Mucosa of descending colon (tissue), 3 donors: Measurements from ENCODE around the gene P4HA3. TPM values are rescaled to one million over a fixed set of nuclear protein-coding genes. Genes with fewer than 3 reads are reported as not detected.

ENCODE experiments used
- ATAC-seq: fragments of 200-7000 bp; cut with Tn5 transposase; one replicate; pipeline ENCODE4 v1.9.1; 2020; ENCODE audit warnings: mild to moderate bottlenecking, moderate library complexity
- DNase-seq, 3 donors: peaks; one replicate each; pipeline ENCODE4 v3.0.0-alpha.2; 2020
- H3K36me3 ChIP-seq: fragments of 200-600 bp; one replicate; pipeline ENCODE4 v1.8.0; 2021; ENCODE audit warnings: low read depth, mild to moderate bottlenecking
- H3K4me1 ChIP-seq: fragments of 200-600 bp; one replicate; pipeline ENCODE4 v1.8.0; 2021; ENCODE audit warnings: low read depth, mild to moderate bottlenecking
- H3K4me3 ChIP-seq: fragments of 200-600 bp; one replicate; pipeline ENCODE4 v1.8.0; 2021; ENCODE audit warnings: mild to moderate bottlenecking
- H3K9me3 ChIP-seq: fragments of 200-600 bp; one replicate; pipeline ENCODE4 v1.8.0; 2021; ENCODE audit warnings: mild to moderate bottlenecking
- intact Hi-C, 2 donors: fragments of 100-400 bp; cut with DNase I in 1 of 2; cut with micrococcal nuclease in 1 of 2; formaldehyde crosslinking; loops; one replicate each; pipeline versions ENCODE4 v1.11.0 to v1.11.1; 2022; cut with DNase I, micrococcal nuclease
- total RNA-seq, 3 donors: library from RNA; stranded (reverse); fragmentation: NEBNext Ultra II Directional in 2 of 3; extraction: Animal tissue kit (Norgen Biotek cat#: 25700) in 2 of 3; gene quantifications; one replicate each; pipeline versions ENCODE4 v1.2.1 to v1.2.4, GENCODE V29; 2021 to 2023
- TF ChIP-seq, protein P1 (sequence below): fragments of 200-600 bp; IDR thresholded peaks from one replicate; pipeline ENCODE4 v1.8.0; 2022; ENCODE audit warnings: antibody characterized with exemption, mild to moderate bottlenecking
- donor health status: DM: no; HTN: no; CAD: no; lungs with moderate emphysema.
- donor health status: DM: no; HTN: no; CAD: no.
- donor health status: DM: no; HTN: yes; CAD: no.

P4HA3 gene
- total RNA-seq, 3 donors from 2014 or later: 0.28 to 0.46 (median 0.34) TPM

DNA sequence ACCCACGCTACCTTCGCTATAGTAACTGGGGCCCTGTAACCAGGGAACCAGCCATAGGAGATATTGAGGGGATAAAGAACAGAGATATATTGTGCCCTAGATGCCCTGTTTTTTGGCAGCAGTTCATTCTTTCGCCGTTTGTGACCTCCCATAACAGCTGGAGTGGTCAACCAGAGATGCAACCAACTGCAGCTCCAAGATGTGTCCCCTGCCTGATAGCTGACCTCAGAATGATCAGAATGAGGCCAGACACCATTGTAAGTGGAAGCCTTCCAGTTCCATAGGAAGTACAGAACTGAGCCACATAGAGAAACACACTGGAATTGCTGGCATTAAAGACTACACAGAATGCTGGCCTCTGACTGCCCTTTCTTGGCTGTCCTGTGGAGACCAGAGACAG, 39.2 kb downstream of the P4HA3 start:
- no peaks in the 10 kb centered on the region for H3K4me1 ChIP-seq
- DNase-seq (no peak), ATAC-seq (no peak)
- TF ChIP-seq, protein P1, sequence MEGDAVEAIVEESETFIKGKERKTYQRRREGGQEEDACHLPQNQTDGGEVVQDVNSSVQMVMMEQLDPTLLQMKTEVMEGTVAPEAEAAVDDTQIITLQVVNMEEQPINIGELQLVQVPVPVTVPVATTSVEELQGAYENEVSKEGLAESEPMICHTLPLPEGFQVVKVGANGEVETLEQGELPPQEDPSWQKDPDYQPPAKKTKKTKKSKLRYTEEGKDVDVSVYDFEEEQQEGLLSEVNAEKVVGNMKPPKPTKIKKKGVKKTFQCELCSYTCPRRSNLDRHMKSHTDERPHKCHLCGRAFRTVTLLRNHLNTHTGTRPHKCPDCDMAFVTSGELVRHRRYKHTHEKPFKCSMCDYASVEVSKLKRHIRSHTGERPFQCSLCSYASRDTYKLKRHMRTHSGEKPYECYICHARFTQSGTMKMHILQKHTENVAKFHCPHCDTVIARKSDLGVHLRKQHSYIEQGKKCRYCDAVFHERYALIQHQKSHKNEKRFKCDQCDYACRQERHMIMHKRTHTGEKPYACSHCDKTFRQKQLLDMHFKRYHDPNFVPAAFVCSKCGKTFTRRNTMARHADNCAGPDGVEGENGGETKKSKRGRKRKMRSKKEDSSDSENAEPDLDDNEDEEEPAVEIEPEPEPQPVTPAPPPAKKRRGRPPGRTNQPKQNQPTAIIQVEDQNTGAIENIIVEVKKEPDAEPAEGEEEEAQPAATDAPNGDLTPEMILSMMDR: no peak
- H3K36me3 ChIP-seq: no peaks in the 10 kb centered on the region
- H3K4me3 ChIP-seq: no peak overlapping the region
- intact Hi-C loops: no loop called here
- H3K9me3 ChIP-seq: no peaks in the 10 kb centered on the region

DNA sequence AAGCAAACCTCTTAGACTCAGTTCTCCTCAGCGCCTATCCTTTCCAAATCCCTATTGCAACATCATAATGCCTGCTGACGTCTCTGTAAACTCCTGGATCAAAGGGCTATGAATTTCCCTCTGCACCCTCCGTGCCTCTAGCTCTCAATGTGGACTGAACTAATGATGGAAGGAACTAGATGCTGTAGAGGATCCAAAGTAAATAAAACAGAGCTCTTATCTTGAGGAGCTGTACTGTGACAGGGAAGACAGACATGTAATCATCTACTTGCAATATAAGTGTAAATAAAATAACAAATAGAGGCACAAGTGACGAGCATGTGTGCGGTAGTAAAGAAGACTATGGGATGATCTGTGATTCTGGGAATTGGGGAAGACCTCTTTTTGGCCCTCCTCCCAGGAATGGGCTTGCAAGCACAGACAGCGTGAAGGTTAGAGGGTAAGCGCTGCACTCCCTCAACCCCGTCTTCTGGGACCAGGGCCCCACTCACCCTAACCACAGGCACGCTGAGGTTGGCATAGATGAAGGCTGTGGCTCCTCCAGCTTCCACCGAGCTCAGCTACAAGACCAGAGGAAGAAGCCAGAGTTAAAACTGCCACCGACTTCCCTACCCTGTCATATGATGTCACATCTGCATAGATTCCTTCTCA, 42.2 kb downstream of the P4HA3 start:
- no peaks in the 10 kb centered on the region for H3K9me3 ChIP-seq
- no peaks in the 10 kb centered on the region for H3K4me1 ChIP-seq
- H3K4me3 ChIP-seq: no peak overlapping the region
- TF ChIP-seq, protein P1: no peak
- DNase-seq (no peak), ATAC-seq (peak; percentile 33)
- H3K36me3 ChIP-seq: no peaks in the 10 kb centered on the region
- intact Hi-C loops: no loop called here

DNA sequence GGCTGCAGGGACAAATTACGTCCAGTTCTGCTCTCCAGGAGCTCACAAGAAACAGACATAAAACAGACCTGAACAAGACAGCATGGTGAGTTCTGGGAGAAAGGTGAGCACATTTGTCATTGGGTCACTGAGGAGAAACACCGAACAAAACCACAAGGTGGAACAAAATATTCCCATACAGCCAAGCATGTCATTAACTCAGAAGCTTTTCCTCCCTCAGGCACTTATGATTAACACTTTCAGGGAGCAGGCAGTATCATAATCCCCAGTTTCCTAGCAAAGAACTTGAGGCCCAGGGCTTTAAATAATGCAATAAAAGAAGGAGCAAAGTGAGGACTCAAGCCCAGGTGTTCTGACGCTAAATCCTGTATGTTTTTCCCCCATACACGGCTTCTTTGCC, 43.0 kb downstream of the P4HA3 start:
- no peaks in the 10 kb centered on the region for H3K36me3 ChIP-seq
- intact Hi-C loops: no loop called here
- TF ChIP-seq, protein P1: no peak
- no peaks in the 10 kb centered on the region for H3K9me3 ChIP-seq
- H3K4me3 ChIP-seq: no peak overlapping the region
- ATAC-seq: no peak
- H3K4me1 ChIP-seq: no peaks in the 10 kb centered on the region
- DNase-seq: no peak

DNA sequence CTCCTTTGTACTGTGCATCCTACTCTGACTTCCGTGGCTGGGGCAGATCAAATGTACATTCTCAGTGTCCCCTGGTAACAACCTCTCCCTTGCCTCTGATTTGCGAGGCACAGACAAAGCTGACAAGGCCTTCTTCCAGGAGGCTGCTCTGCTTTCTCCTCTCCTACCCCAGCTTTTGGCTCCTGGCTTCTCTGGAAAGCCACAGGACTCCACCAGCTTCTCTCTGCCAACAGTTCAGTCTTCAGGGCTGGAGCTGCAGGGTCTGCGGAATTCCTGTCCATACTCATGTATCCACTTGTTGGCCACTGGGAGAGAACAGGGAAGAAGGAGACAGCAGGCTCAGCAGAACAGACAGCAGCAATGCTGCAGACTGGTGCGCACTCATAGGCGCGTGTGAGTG, 44.4 kb downstream of the P4HA3 start:
- intact Hi-C loops: no loop called here
- DNase-seq (no peak), ATAC-seq (no peak)
- TF ChIP-seq, protein P1: no peak
- Histone ChIP-seq H3K36me3 (no peaks in the 10 kb centered on the region), H3K4me1 (no peaks in the 10 kb centered on the region), H3K4me3 (no peak overlapping the region), H3K9me3 (no peaks in the 10 kb centered on the region)

DNA sequence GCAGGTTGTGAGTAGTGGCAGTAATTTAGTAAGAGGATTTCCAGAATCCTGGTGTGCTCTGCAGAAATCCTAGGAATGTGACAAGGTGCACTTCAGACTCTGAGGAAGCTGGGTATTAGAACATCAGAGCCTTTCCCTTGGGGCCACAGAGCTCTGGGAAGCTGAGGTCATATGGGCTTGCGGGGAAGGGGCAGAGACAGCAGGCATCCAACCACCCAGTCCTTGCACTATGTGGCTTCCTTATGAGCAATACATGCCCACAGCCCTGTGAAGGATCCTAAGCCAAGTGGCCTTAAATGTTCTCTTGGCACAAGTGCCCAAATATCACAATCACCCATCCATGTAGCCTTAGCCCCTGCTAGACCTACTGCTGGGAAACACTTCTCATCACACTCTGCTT, 46.2 kb downstream of the P4HA3 start:
- TF ChIP-seq, protein P1: no peak
- no peak for ATAC-seq

DNA sequence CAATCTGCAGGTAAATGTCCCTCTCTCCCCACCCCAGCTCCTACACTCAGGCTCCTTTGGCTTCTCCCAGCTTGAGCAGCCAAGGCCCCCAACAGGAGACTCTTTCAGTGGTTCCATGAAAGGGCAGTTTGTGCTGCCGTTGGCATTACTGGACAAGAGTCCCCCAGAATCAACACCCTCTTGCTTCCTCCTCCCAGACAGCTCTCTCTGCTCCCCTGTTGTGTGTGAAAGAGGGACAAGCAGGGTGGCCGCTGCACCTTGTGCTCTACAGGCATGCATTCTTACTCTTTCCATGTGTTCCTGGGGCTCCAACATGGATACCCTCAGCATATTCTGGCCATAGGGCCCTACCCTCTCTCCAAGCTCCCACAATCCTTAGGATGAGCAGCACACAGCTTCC, 48.7 kb downstream of the P4HA3 start:
- Histone ChIP-seq H3K4me1 (no peaks in the 10 kb centered on the region), H3K4me3 (no peak overlapping the region), H3K9me3 (no peaks in the 10 kb centered on the region), H3K36me3 (no peaks in the 10 kb centered on the region)
- DNase-seq: no peak
- TF ChIP-seq, protein P1: no peak
- no peak for ATAC-seq
- intact Hi-C loops: no loop called here

More for the DNA sequence above, 46.2 kb downstream of the P4HA3 start:
- Histone ChIP-seq H3K9me3 (no peaks in the 10 kb centered on the region), H3K4me3 (no peak overlapping the region), H3K4me1 (no peaks in the 10 kb centered on the region), H3K36me3 (no peaks in the 10 kb centered on the region)
- no peak for DNase-seq
- intact Hi-C loops: no loop called here
